Upper lobe of right lung (tissue), 1 donor: ENCODE data around the gene TGFBI. TPM values are rescaled to one million over a fixed set of nuclear protein-coding genes. Genes with fewer than 3 reads are reported as not detected.

Source experiments
- ATAC-seq: fragments of 200-7000 bp; cut with Tn5 transposase; one replicate; pipeline ENCODE4 v1.9.1; 2020; ENCODE audit warnings: mild to moderate bottlenecking, moderate library complexity
- DNase-seq: peaks from one replicate; pipeline ENCODE4 v3.0.0-alpha.2; 2020
- H3K27ac ChIP-seq: fragments of 200-600 bp; one replicate; pipeline ENCODE4 v1.8.0; 2022
- H3K27me3 ChIP-seq: fragments of 200-600 bp; one replicate; pipeline ENCODE4 v1.8.0; 2022; ENCODE audit warnings: mild to moderate bottlenecking
- H3K36me3 ChIP-seq: fragments of 200-600 bp; one replicate; pipeline ENCODE4 v1.8.0; 2022
- H3K4me1 ChIP-seq: fragments of 200-600 bp; one replicate; pipeline ENCODE4 v1.8.0; 2022
- H3K4me3 ChIP-seq: fragments of 200-600 bp; one replicate; pipeline ENCODE4 v1.8.0; 2022; ENCODE audit warnings: mild to moderate bottlenecking
- H3K9me3 ChIP-seq: fragments of 200-600 bp; one replicate; pipeline ENCODE4 v1.8.0; 2022
- intact Hi-C: fragments of 100-400 bp; cut with DNase I; formaldehyde crosslinking; loops from one replicate; pipeline ENCODE4 v1.11.0; 2022
- total RNA-seq: library from RNA; stranded (reverse); fragmentation: NEBNext Ultra II Directional; extraction: Animal tissue kit (Norgen Biotek cat#: 25700); gene quantifications from one replicate; pipeline ENCODE4 v1.2.1, GENCODE V29; 2021
- TF ChIP-seq, protein P1 (sequence below): fragments of 200-600 bp; IDR thresholded peaks from one replicate; pipeline ENCODE4 v1.8.0; 2022; ENCODE audit warnings: antibody characterized with exemption
- donor health status: DM: no; HTN: yes; CAD: no; lungs with severe emphysema.

TGFBI gene
- total RNA-seq, 1 donor from 2014 or later = 96.7 TPM

GRCh38 chr5:136033848-136034247 is 5.1 kb downstream of the TGFBI start:
- H3K9me3 ChIP-seq = no peaks in the 10 kb centered on the region
- DNase-seq (no peak), ATAC-seq (no peak)
- TF ChIP-seq, protein P1, sequence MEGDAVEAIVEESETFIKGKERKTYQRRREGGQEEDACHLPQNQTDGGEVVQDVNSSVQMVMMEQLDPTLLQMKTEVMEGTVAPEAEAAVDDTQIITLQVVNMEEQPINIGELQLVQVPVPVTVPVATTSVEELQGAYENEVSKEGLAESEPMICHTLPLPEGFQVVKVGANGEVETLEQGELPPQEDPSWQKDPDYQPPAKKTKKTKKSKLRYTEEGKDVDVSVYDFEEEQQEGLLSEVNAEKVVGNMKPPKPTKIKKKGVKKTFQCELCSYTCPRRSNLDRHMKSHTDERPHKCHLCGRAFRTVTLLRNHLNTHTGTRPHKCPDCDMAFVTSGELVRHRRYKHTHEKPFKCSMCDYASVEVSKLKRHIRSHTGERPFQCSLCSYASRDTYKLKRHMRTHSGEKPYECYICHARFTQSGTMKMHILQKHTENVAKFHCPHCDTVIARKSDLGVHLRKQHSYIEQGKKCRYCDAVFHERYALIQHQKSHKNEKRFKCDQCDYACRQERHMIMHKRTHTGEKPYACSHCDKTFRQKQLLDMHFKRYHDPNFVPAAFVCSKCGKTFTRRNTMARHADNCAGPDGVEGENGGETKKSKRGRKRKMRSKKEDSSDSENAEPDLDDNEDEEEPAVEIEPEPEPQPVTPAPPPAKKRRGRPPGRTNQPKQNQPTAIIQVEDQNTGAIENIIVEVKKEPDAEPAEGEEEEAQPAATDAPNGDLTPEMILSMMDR = no peak
- no peak overlapping the region for H3K27ac ChIP-seq
- intact Hi-C loops = no loop called here
- no peaks in the 10 kb centered on the region for H3K36me3 ChIP-seq
- no peak overlapping the region for H3K4me3 ChIP-seq
- H3K4me1 ChIP-seq = peaks cover 36% of the 10 kb centered on the region
- no peaks in the 10 kb centered on the region for H3K27me3 ChIP-seq

DNA sequence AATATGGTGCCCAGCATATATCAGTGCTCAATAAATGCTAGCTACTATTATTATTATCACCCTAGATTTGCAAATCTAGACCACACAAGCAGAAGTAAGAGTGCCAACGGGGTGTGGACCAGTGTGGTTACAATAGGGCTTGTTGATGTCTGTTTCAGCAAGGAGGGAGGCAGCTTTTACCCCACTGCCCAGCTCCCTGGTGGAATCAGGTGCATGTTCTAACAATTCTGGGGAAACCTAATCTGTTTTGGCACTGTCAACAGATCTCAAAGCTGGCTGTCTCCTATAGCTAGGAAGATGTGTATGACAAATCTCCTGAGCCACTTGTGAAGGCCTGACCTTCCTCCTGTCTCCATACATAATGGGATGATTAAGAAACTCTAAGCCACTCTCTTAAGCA is 5.7 kb downstream of the TGFBI start:
- H3K27ac ChIP-seq = no peak overlapping the region
- intact Hi-C loops = no loop called here
- H3K9me3 ChIP-seq = no peaks in the 10 kb centered on the region
- peaks cover 31% of the 10 kb centered on the region for H3K4me1 ChIP-seq
- no peaks in the 10 kb centered on the region for H3K36me3 ChIP-seq
- H3K27me3 ChIP-seq = no peaks in the 10 kb centered on the region
- ATAC-seq (peak; percentile 54), DNase-seq (no peak)
- H3K4me3 ChIP-seq = no peak overlapping the region
- TF ChIP-seq, protein P1 = no peak

DNA sequence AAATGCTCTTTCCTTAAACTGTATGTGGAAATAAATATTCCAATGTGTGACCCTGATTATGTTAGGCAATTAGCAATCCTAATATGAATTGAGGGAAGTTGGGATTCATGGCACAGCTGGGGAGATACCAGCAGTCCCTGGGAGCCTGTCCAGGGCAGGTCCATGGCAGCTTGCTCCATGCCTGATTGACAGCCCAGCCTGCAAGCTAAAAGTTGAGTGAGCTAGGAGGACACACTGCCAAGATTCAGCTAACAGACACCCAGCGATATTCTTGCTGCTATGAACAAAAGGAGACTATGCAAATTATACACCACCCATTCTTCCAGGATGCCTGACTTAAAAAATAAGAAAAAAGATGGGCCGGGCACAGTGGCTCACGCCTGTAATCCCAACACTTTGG is 6.2 kb downstream of the TGFBI start:
- intact Hi-C loops = no loop called here
- ATAC-seq (no peak), DNase-seq (no peak)
- Histone ChIP-seq H3K27me3 (no peaks in the 10 kb centered on the region), H3K9me3 (no peaks in the 10 kb centered on the region), H3K36me3 (no peaks in the 10 kb centered on the region), H3K4me1 (peaks cover 30% of the 10 kb centered on the region), H3K4me3 (no peak overlapping the region), H3K27ac (no peak overlapping the region)
- TF ChIP-seq, protein P1 = no peak

- Histone ChIP-seq H3K9me3 (no peaks in the 10 kb centered on the region), H3K36me3 (no peaks in the 10 kb centered on the region), H3K4me3 (no peak overlapping the region), H3K27me3 (no peaks in the 10 kb centered on the region), H3K4me1 (peaks cover 30% of the 10 kb centered on the region), H3K27ac (peak overlapping the region; percentile 34)
- ATAC-seq (no peak), DNase-seq (no peak)
- intact Hi-C loops = no loop called here
- TF ChIP-seq, protein P1 = no peak
Measured at GRCh38 chr5:136035837-136036236, 7.0 kb downstream of the TGFBI start.

GRCh38 chr5:136036293-136036911 is 7.6 kb downstream of the TGFBI start:
- TF ChIP-seq, protein P1 = no peak
- H3K9me3 ChIP-seq = no peaks in the 10 kb centered on the region
- H3K27me3 ChIP-seq = no peaks in the 10 kb centered on the region
- ATAC-seq (no peak), DNase-seq (peak; percentile 12)
- H3K27ac ChIP-seq = peak overlapping the region; percentile 34
- intact Hi-C loops = no loop called here
- no peak overlapping the region for H3K4me3 ChIP-seq
- H3K36me3 ChIP-seq = no peaks in the 10 kb centered on the region
- peaks cover 30% of the 10 kb centered on the region for H3K4me1 ChIP-seq
